GM23248 (cell line): Measurements from ENCODE around the gene HSP90AB1. TPM values are rescaled to one million over a fixed set of nuclear protein-coding genes. Genes with fewer than 3 reads are reported as not detected.

Experiments used
- DNase-seq: peaks from one replicate; pipeline ENCODE4 v3.0.0-alpha.2; 2015
- H2AFZ ChIP-seq: fragments of 200-600 bp; sonication (generic); 2 replicates; pipeline ENCODE4 v1.6.1; 2016; ENCODE audit warnings: antibody characterized with exemption
- H3F3A ChIP-seq: fragments of 200-600 bp; sonication (generic); 2 replicates; pipeline ENCODE4 v1.6.1; 2016; ENCODE audit warnings: mild to moderate bottlenecking, antibody characterized with exemption, mixed run types; ENCODE audit not compliant: insufficient read depth
- H3K27ac ChIP-seq: fragments of 200-600 bp; sonication (generic); 2 replicates; pipeline ENCODE4 v1.5.1; 2016; ENCODE audit warnings: mild to moderate bottlenecking
- H3K27me3 ChIP-seq: fragments of 200-600 bp; sonication (generic); replicated peaks from 2 replicates; pipeline ENCODE4 v1.6.1; 2016; ENCODE audit warnings: mild to moderate bottlenecking; ENCODE audit not compliant: insufficient read depth
- H3K36me3 ChIP-seq: fragments of 200-600 bp; sonication (generic); 2 replicates; pipeline ENCODE4 v1.6.1; 2016; ENCODE audit warnings: low read depth, mild to moderate bottlenecking
- H3K4me1 ChIP-seq: fragments of 200-600 bp; sonication (generic); 2 replicates; pipeline ENCODE4 v1.6.1; 2016; ENCODE audit warnings: mild to moderate bottlenecking; ENCODE audit not compliant: insufficient read depth
- H3K4me2 ChIP-seq: fragments of 200-600 bp; sonication (generic); one replicate; pipeline ENCODE4 v1.6.1; 2016; ENCODE audit warnings: mild to moderate bottlenecking; ENCODE audit not compliant: unreplicated experiment
- H3K4me3 ChIP-seq: fragments of 200-600 bp; sonication (generic); 2 replicates; pipeline ENCODE4 v1.5.1; 2016; ENCODE audit warnings: mild to moderate bottlenecking
- H3K79me2 ChIP-seq: fragments of 200-600 bp; sonication (generic); 2 replicates; pipeline ENCODE4 v1.6.1; 2016; ENCODE audit warnings: mild to moderate bottlenecking; ENCODE audit not compliant: insufficient read depth
- H3K9ac ChIP-seq: fragments of 200-600 bp; sonication (generic); 2 replicates; pipeline ENCODE4 v1.6.1; 2016; ENCODE audit warnings: mild to moderate bottlenecking
- H3K9me2 ChIP-seq: fragments of 200-600 bp; sonication (generic); 2 replicates; pipeline ENCODE4 v1.6.1; 2016; ENCODE audit warnings: mixed run types, mild to moderate bottlenecking, moderate library complexity; ENCODE audit not compliant: insufficient read depth
- H3K9me3 ChIP-seq: fragments of 200-600 bp; sonication (generic); one replicate; pipeline ENCODE4 v1.6.1; 2017; ENCODE audit warnings: low read depth
- H4K20me1 ChIP-seq: fragments of 200-600 bp; sonication (generic); 2 replicates; pipeline ENCODE4 v1.6.0; 2016; ENCODE audit not compliant: insufficient read depth
- EZH2 ChIP-seq: fragments of 200-600 bp; sonication (generic); IDR thresholded peaks from 2 replicates; pipeline ENCODE4 v1.6.1; 2018; ENCODE audit warnings: antibody characterized with exemption, mild to moderate bottlenecking; ENCODE audit not compliant: insufficient read depth, poor library complexity, severe bottlenecking
- EZH2phosphoT487 ChIP-seq: fragments of 200-600 bp; sonication (generic); IDR thresholded peaks from 2 replicates; pipeline ENCODE4 v1.6.1; 2018; ENCODE audit warnings: antibody characterized with exemption, moderate library complexity, mild to moderate bottlenecking, low read depth; ENCODE audit not compliant: insufficient read depth
- WGBS, 2 experiments: methylation state at CpG; one replicate each; pipeline ENCODE4 v1.1.6; 2015 to 2017; ENCODE audit warnings: low lambda C conversion rate in 2 of 2, low coverage in 1 of 2; ENCODE audit errors: missing lambda C conversion rate in 2 of 2; 5-methylcytosine and 5-hydroxymethylcytosine counted together
- in situ Hi-C: fragments of 300-500 bp; cut with MboI; formaldehyde crosslinking; loops from 2 replicates; pipeline ENCODE4 v1.15.0; 2020
- polyA plus RNA-seq: library from polyadenylated mRNA; unstranded; fragments of >200 nt; fragmentation: Nextera tagmentation; extraction: Ambion mirVana; gene quantifications from 2 replicates; pipeline ENCODE4 v1.2.1, GENCODE V29; 2016
- total RNA-seq: library from RNA; depleted of rRNA; stranded (reverse); fragments of >200 nt; shearing (Covaris generic); gene quantifications from 2 replicates; pipeline ENCODE4 v1.2.3, GENCODE V29; 2014

HSP90AB1 gene
- total and polyA plus RNA-seq, 2 experiments from 2014 or later, result 392 to 732 TPM

DNA sequence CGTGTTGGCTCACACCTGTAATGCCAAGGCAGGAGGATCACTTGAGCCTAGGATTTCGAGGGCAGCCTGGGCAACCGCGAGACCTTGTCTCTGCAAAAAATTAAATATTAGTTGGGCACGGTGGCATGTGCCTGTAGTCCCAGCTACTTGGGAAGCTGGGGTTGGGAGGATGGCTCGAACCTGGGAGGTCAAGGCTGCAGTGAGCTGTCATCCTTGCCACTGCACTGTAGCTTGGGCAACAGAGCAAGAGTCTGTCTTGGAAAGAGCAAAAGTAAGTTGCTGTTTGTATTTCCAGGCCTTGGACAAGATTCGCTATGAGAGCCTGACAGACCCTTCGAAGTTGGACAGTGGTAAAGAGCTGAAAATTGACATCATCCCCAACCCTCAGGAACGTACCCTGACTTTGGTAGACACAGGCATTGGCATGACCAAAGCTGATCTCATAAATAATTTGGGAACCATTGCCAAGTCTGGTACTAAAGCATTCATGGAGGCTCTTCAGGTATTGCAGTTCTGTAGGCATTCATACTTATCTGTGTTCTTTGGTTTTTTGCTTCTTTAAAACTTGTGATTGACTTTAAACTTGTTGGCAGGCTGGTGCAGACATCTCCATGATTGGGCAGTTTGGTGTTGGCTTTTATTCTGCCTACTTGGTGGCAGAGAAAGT, 2.3 kb downstream of the HSP90AB1 start:
- Histone ChIP-seq H3K9me2 (no peaks in the 10 kb centered on the region), H3K27ac (peak overlapping the region; percentile 93), H3K4me2 (peak overlapping the region; percentile 100), H3F3A (peaks cover 68% of the 10 kb centered on the region), H3K27me3 (no peaks in the 10 kb centered on the region), H2AFZ (no peak overlapping the region), H3K79me2 (peaks cover 70% of the 10 kb centered on the region), H3K9ac (peak overlapping the region; percentile 99), H3K36me3 (peaks cover 62% of the 10 kb centered on the region), H3K4me1 (peaks cover 19% of the 10 kb centered on the region), H4K20me1 (peaks cover 40% of the 10 kb centered on the region; the same call in 1 of the 2 replicates), H3K9me3 (no peaks in the 10 kb centered on the region), H3K4me3 (peak overlapping the region; percentile 100)
- no peak for TF ChIP-seq EZH2
- TF ChIP-seq EZH2phosphoT487, result no peak
- DNase-seq, result no peak
- WGBS, 2 experiments, result 77 to 78% methylated on average over 9 of the region's 9 CpGs
- in situ Hi-C loops, result no loop called here

DNA sequence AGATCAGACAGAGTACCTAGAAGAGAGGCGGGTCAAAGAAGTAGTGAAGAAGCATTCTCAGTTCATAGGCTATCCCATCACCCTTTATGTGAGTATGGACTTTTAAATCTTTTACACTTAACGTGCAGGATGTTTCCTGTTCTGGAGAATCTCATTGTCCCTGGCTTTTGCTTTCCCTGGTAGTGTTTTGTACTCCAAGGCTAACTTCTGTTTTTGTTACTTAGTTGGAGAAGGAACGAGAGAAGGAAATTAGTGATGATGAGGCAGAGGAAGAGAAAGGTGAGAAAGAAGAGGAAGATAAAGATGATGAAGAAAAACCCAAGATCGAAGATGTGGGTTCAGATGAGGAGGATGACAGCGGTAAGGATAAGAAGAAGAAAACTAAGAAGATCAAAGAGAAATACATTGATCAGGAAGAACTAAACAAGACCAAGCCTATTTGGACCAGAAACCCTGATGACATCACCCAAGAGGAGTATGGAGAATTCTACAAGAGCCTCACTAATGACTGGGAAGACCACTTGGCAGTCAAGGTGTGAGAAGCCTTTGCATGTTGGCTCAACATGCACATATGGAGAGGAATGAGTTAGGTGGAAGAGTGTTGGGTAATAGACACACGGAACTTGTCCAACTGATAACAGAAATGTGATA, 3.3 kb downstream of the HSP90AB1 start:
- 58 to 64% methylated on average over 6 of the region's 6 CpGs for WGBS, 2 experiments
- no peaks in the 10 kb centered on the region for H3K9me3 ChIP-seq
- H3K4me3 ChIP-seq, result no peak overlapping the region
- peaks cover 80% of the 10 kb centered on the region for H3K79me2 ChIP-seq
- no peak overlapping the region for H2AFZ ChIP-seq
- no peak for TF ChIP-seq EZH2phosphoT487
- no peak for TF ChIP-seq EZH2
- no peak overlapping the region for H3K9ac ChIP-seq
- H3K9me2 ChIP-seq, result no peaks in the 10 kb centered on the region
- H3K4me1 ChIP-seq, result peaks cover 19% of the 10 kb centered on the region
- no peak overlapping the region for H3K4me2 ChIP-seq
- no peak for DNase-seq
- H4K20me1 ChIP-seq, result peaks cover 40% of the 10 kb centered on the region; the same call in 1 of the 2 replicates
- peaks cover 65% of the 10 kb centered on the region for H3K36me3 ChIP-seq
- H3K27me3 ChIP-seq, result no peaks in the 10 kb centered on the region
- H3F3A ChIP-seq, result peaks cover 74% of the 10 kb centered on the region
- H3K27ac ChIP-seq, result peak overlapping the region; percentile 30; the same call in 1 of the 2 replicates
- in situ Hi-C loops, result no loop called here

- no peak for DNase-seq
- Histone ChIP-seq H4K20me1 (peaks cover 40% of the 10 kb centered on the region; the same call in 1 of the 2 replicates), H3K79me2 (peaks cover 84% of the 10 kb centered on the region)
These were observed 3.8 kb downstream of the HSP90AB1 start for GRCh38 chr6:44250718-44251123.

GRCh38 chr6:44251576-44252524, 4.9 kb downstream of the HSP90AB1 start:
- no peak overlapping the region for H3K27ac ChIP-seq
- no peak for DNase-seq
- H3K9me2 ChIP-seq, result no peaks in the 10 kb centered on the region
- no peak overlapping the region for H3K4me2 ChIP-seq
- in situ Hi-C loops, result no loop called here
- H3K79me2 ChIP-seq, result peaks cover 95% of the 10 kb centered on the region
- no peaks in the 10 kb centered on the region for H3K27me3 ChIP-seq
- H3K9ac ChIP-seq, result peak overlapping the region; percentile 1; the same call in 1 of the 2 replicates
- 90% methylated on average over 14 of the region's 14 CpGs for WGBS, 2 experiments
- no peak overlapping the region for H3K4me3 ChIP-seq
- peaks cover 65% of the 10 kb centered on the region for H3K36me3 ChIP-seq
- peaks cover 40% of the 10 kb centered on the region; the same call in 1 of the 2 replicates for H4K20me1 ChIP-seq
- no peaks in the 10 kb centered on the region for H3K9me3 ChIP-seq
- H3F3A ChIP-seq, result peaks cover 84% of the 10 kb centered on the region
- no peak overlapping the region for H2AFZ ChIP-seq
- TF ChIP-seq EZH2 (no peak), EZH2phosphoT487 (no peak)
- H3K4me1 ChIP-seq, result peaks cover 24% of the 10 kb centered on the region

More at GRCh38 chr6:44250718-44251123, 3.8 kb downstream of the HSP90AB1 start:
- Histone ChIP-seq H3K9ac (peak overlapping the region; percentile 25; the same call in 1 of the 2 replicates), H3K4me2 (no peak overlapping the region), H3K4me1 (peaks cover 19% of the 10 kb centered on the region), H2AFZ (no peak overlapping the region), H3K27me3 (no peaks in the 10 kb centered on the region), H3K4me3 (no peak overlapping the region), H3K36me3 (peaks cover 65% of the 10 kb centered on the region), H3K9me3 (no peaks in the 10 kb centered on the region), H3K9me2 (no peaks in the 10 kb centered on the region), H3F3A (peaks cover 79% of the 10 kb centered on the region), H3K27ac (peak overlapping the region; percentile 30; the same call in 1 of the 2 replicates)
- TF ChIP-seq EZH2phosphoT487, result no peak
- TF ChIP-seq EZH2, result no peak
- in situ Hi-C loops, result no loop called here
- WGBS, 2 experiments, result 94 to 97% methylated on average over 3 of the region's 3 CpGs
